Right lobe of liver (tissue), 4 donors: ENCODE measurements around the gene OTOGL.

Experiments
- CTCF ChIP-seq, 4 donors: fragments of 200-600 bp in 3 of 4; fragments of 450-650 bp in 1 of 4; IDR thresholded peaks; one replicate each; pipeline versions ENCODE4 v1.5.1 to v1.8.0; 2016 to 2022; ENCODE audit warnings: antibody characterized with exemption in 4 of 4, mild to moderate bottlenecking in 2 of 4
- POLR2A ChIP-seq: fragments of 450-650 bp; IDR thresholded peaks from one replicate; pipeline ENCODE4 v1.6.1; 2017; ENCODE audit warnings: antibody characterized with exemption, mild to moderate bottlenecking
- donor health status: DM: no; HTN: no; CAD: no.
- donor health status: DM: no; HTN: no; CAD: no.
- donor health status: DM: no; HTN: yes; CAD: no.

- TF ChIP-seq CTCF (IDR thresholded peaks at IDR 0.05), result no peak
- no peak for TF ChIP-seq POLR2A
Observed at GRCh38 chr12:80157645-80158044, 58.3 kb downstream of the OTOGL start.
